ENCODE measurements around the gene SLAIN2.

DNA sequence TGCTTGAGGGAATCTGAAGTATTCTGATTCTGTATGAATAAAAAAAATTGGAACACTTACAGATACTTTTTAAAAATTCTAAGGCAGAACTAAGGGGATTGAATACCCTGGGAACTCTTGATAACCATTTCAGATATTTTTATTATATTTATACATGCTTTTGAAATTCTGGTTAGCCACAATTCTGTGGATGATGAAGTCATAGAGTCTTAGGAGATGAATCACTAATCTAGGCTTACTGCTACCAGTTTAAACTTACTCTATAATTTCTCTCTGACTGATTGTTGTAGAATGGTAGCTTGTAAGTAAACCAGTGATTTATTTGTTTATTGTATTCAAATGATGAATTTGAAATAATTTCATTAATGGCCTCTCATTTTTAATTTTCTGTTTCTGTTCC is 11.4 kb upstream of the SLAIN2 start:
- TF ChIP-seq CTCF (IDR thresholded peaks at IDR 0.05; ENCODE audit: insufficient read depth, low read depth, low read length) (no peak), EZH2 (IDR thresholded peaks at IDR 0.05; ENCODE audit: insufficient read depth, low read length) (no peak)
